T-helper 1 cell treated with Interleukin-12 subunit alpha and Interleukin-12 subunit beta and Interleukin-4 antibody, amounts not matched to agents 30 μg/mL and 1 μg/mL, for 36 hours (primary cell): ENCODE results near the gene KRTAP4-12.
"Not testable (repeated sequence)": the region's sequence is repeated elsewhere in the genome, so short reads cannot be mapped to it uniquely, and the experiment has no call there.

ENCODE experiments used
- H3K27ac Mint-ChIP-seq: one replicate; pipeline ENCODE4 v1.8.0; 2021; ENCODE audit warnings: mild to moderate bottlenecking, mixed read lengths
- H3K27me3 Mint-ChIP-seq: one replicate; pipeline ENCODE4 v1.8.0; 2021; ENCODE audit warnings: low read depth, mixed read lengths
- H3K36me3 Mint-ChIP-seq: one replicate; pipeline ENCODE4 v1.8.0; 2021; ENCODE audit warnings: low read depth, mixed read lengths
- H3K4me1 Mint-ChIP-seq: one replicate; pipeline ENCODE4 v1.8.0; 2021; ENCODE audit warnings: low read depth, mixed read lengths
- H3K4me3 Mint-ChIP-seq: one replicate; pipeline ENCODE4 v1.8.0; 2021; ENCODE audit warnings: mild to moderate bottlenecking, moderate library complexity, mixed read lengths
- H3K9me3 Mint-ChIP-seq: one replicate; pipeline ENCODE4 v1.8.0; 2021; ENCODE audit warnings: mixed read lengths

The KRTAP4-12 gene

DNA sequence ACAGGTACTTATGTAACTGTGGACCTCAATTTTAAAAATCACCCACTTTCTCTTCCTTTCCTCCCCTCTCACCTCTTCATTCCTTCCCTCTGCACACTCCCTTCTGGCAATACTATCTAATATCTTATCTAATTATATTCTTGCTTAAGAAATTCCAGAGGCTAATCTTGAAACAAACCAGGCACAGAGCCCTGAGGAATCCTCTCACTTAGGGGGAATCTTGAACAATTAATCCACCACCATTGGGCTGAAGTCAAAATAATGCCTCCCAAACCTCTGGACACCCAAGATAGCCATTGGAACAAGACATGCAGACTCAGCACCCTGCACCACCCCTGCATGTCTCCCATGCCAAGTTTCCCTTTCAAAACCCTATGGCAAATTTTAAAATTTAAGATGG, 17.4 kb upstream of the KRTAP4-12 start:
- H3K9me3 Mint-ChIP-seq = peaks cover 31% of the 10 kb centered on the region
- no peak overlapping the region for H3K4me3 Mint-ChIP-seq
- H3K27ac Mint-ChIP-seq = no peak overlapping the region
- H3K4me1 Mint-ChIP-seq = no peaks in the 10 kb centered on the region
- H3K27me3 Mint-ChIP-seq = peaks cover 4% of the 10 kb centered on the region
- peaks cover 2% of the 10 kb centered on the region for H3K36me3 Mint-ChIP-seq

DNA sequence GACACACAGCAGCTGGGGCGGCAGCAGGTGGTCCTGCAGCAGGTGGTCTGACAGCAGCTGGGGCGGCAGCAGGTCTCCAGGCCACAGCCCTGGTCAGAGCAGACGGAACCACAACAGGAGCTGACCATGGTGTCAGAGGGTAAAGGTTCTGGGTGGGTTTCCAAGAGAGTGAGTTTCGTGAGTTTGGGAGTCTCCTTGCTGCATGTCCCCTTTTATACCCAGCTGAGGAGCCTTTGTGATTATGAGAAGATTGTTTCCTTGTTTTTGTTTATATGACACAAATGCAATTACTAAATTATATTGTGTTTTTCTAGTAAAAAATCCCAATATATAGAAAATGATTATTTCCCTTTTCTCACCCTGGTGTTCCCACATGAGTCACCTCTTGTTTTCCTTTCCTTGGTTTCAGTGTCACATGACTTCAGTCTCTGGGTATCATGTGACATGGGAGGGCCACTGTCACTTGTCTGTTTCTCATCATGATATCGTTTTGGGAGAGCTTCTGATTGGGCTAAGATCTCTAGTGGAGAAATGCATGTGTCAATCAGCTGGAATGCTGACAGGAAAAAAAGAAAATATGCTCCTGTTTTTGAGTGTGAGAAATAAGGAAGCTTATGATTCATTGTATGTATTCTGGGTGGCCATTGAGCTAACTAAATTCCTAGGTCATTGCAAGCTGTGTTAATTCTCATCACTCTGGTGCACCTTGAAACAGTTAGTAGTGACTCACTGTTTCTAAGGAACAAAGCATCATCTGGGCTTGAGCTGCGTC, 16.6 kb upstream of the KRTAP4-12 start, which contains the start of gene KRTAP4-6:
KRTAP4-6 (minus strand) TSS at position 185 of the 772 bp plus-strand sequence; CDS start at position 128, 57 bp downstream.
- no peak within 1 kb of the TSS for H3K27ac Mint-ChIP-seq
- H3K27me3 Mint-ChIP-seq = peaks cover 4% of the 10 kb centered on the region
- peaks cover 31% of the 10 kb centered on the region for H3K9me3 Mint-ChIP-seq
- H3K36me3 Mint-ChIP-seq = peaks cover 2% of the 10 kb centered on the region
- no peaks in the 10 kb centered on the region for H3K4me1 Mint-ChIP-seq
- no peak within 1 kb of the TSS for H3K4me3 Mint-ChIP-seq

DNA sequence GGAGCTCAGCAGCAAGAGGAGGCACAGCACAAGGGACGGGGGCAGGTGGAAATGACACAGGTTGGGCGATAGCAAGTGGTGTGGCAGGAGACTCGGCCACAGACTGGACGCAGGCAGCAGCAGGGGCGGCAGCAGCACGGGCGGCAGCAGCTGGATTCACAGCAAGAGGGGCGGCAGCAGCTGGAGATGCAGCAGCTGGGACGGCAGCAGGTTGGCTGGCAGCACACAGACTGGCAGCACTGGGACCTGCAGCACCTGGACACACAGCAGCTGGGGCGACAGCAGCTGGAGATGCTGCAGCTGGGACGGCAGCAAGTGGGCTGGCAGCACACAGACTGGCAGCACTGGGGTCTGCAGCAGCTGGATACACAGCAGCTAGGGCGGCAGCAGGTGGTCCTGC, 15.9 kb upstream of the KRTAP4-12 start:
- H3K4me1 Mint-ChIP-seq, H3K36me3 Mint-ChIP-seq, H3K27ac Mint-ChIP-seq, H3K4me3 Mint-ChIP-seq, H3K27me3 Mint-ChIP-seq: not testable (repeated sequence)
- peaks cover 31% of the 10 kb centered on the region for H3K9me3 Mint-ChIP-seq

DNA sequence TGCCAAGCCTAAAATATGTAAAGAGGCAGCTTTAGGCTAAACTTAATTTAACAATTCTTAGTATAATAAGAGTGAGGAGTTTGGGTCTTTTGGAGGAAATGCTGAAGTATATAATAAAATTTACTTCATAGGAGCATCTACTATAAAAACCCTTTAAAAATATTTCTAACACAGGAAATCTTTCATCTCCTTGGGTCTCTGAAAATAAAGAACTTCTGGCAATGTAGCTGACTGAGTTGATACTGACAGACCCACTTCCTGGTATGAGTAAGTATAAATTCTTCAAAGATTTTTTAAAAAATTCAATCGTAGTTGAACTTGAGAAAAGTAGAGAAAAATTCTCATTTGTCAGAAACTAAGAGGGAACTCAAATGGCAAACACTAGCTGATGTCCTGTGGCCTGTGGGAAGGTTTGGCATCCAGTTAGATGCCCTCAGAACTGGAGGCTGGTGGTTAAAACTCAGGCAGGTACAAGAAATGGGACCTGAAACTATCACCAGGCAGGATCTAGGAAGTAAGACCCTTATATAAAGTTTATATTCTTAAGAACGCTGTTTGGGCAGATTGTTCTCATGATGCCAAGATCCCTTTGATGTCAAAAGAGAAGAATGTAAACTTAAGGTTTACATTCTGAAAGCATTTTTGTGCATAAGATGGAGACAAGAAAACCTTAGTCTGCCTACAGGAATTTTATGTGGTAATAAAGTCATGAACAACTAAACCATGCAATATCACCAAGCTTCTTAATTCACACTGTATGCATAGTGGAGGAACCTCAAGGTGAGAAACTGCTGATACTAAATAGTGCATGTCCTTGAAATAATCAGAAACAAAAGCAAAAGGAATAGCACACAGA, 10.1 kb upstream of the KRTAP4-12 start:
- Mint-ChIP-seq H3K4me1 (no peaks in the 10 kb centered on the region), H3K27me3 (peaks cover 2% of the 10 kb centered on the region), H3K27ac (no peak overlapping the region), H3K9me3 (peaks cover 4% of the 10 kb centered on the region), H3K4me3 (no peak overlapping the region), H3K36me3 (no peaks in the 10 kb centered on the region)

DNA sequence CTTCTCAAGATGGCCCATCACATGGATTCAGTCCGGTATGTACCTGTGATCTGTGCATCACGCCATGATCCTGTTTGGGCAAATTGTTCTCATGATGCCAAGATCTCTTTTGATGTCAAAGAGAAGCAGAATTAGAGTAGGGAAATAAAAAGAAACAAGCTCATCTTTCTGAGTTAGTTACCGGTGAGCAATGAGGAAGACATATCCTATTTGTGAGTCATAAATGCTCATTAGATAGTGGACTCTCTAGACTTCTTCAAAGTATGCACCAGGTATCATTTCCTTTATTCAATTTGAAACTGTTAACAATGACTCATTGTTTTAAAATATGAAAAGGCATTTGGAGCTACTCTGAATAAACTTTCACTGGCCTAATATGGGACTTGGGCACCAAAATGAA, 8.0 kb upstream of the KRTAP4-12 start:
- Mint-ChIP-seq H3K27ac (no peak overlapping the region), H3K9me3 (no peaks in the 10 kb centered on the region), H3K4me1 (no peaks in the 10 kb centered on the region), H3K36me3 (no peaks in the 10 kb centered on the region), H3K27me3 (peaks cover 5% of the 10 kb centered on the region), H3K4me3 (no peak overlapping the region)

DNA sequence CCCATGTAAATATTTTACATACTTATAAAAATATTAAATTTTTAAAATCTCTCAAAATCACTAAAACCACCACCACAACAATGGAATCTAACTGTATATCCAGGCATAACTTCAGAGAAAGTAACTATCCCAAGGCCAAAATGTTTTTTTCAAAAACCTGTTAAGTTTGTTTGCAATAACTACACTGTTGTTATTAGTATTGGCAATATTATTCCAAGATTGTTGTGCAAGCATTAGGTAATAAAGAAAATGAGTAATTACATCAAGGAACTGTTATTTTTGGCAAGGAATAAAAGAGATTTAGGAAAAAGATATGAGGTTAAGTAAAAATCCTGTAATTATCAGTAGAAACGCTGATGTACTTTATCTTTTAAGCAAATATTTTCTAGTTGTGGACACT, 3.4 kb upstream of the KRTAP4-12 start:
- peaks cover 19% of the 10 kb centered on the region for H3K27me3 Mint-ChIP-seq
- no peak overlapping the region for H3K27ac Mint-ChIP-seq
- no peak overlapping the region for H3K4me3 Mint-ChIP-seq
- H3K4me1 Mint-ChIP-seq = no peaks in the 10 kb centered on the region
- H3K36me3 Mint-ChIP-seq = no peaks in the 10 kb centered on the region
- peaks cover 4% of the 10 kb centered on the region for H3K9me3 Mint-ChIP-seq

DNA sequence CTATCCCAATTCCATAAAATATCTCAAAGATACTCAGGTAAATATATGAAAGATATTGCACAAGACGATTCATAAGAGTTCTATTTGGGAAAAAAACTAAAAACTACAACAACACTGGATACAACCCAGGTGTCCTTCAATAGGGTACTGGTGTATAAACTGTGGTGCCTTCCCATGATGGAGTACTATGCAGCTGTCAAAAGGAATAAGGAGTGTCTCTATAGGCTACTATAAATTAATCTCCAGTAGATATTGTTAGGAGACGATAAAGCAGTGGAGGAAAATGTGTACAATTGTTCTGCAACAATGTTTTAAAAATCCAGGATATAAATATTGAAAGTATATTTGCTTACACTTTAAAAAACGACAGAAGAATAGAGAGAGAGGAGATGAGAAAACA, 2.4 kb upstream of the KRTAP4-12 start:
- Mint-ChIP-seq H3K27me3 (peaks cover 19% of the 10 kb centered on the region), H3K27ac (no peak overlapping the region), H3K36me3 (no peaks in the 10 kb centered on the region), H3K4me3 (no peak overlapping the region), H3K4me1 (no peaks in the 10 kb centered on the region), H3K9me3 (peaks cover 5% of the 10 kb centered on the region)

DNA sequence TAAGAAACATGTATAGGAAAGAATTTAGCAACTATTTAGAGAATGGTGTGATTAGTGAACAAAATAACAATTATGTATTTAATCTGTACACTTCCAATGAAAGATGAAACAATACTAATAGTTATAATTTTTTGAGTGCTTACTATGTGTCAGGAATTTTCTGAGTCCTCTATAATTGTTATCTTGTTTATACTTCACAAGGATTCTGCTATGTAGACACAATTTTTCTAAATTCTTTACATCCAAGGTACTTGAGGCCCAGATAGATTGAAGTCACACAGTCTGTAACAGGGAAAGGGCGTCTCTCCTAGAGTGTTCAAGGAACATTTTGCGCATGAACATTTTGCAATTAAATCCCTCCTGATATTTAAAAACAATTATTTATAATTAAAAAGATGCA, 1.1 kb upstream of the KRTAP4-12 start:
- Mint-ChIP-seq H3K4me1 (no peaks in the 10 kb centered on the region), H3K27ac (no peak overlapping the region), H3K9me3 (peaks cover 9% of the 10 kb centered on the region), H3K27me3 (peaks cover 19% of the 10 kb centered on the region), H3K4me3 (no peak overlapping the region), H3K36me3 (no peaks in the 10 kb centered on the region)

DNA sequence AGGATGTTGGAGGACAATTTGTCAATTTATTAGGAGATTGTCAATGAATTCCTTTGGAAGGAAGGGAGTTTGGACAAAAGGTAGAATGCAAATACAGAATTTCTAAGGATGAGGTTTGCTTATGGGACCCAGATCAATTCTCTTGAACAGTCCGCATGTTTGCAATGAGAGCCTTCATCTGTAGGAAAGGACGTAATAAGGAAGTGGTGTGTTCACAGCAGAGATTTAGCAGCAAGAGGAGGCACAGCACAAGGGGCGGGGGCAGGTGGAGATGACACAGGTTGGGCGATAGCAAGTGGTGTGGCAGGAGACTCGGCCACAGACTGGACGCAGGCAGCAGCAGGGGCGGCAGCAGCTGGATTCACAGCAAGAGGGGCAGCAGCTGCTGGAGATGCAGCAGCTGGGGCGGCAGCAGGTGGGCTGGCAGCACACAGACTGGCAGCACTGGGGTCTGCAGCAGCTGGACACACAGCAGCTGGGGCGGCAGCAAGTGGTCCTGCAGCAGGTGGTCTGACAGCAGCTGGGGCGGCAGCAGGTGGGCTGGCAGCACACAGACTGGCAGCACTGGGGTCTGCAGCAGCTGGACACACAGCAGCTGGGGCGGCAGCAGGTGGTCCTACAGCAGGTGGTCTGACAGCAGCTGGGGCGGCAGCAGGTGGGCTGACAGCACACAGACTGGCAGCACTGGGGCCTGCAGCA, 541 bp downstream of the KRTAP4-12 start:
- H3K4me3 Mint-ChIP-seq, H3K27ac Mint-ChIP-seq, H3K36me3 Mint-ChIP-seq, H3K9me3 Mint-ChIP-seq, H3K4me1 Mint-ChIP-seq: not testable (repeated sequence)
- peaks cover 14% of the 10 kb centered on the region for H3K27me3 Mint-ChIP-seq

DNA sequence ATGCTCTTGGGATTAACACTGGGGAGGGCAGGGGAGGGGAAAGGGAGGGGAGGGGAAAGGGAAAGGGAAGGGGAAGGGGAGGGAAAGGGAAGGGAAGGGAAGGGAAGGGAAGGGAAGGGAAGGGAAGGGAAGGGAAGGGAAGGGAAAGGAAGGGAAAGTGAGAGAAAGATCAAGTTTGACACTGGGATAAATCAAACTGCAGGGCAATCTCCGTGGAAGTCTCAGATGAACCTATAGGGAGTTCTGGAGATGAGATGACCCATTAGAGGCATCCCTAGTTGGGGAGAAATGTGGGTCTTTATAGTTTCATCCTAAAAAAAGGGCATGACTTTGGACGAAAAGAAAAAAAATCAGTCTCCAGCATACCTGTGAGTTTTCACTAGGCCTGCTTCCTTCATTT, 2.2 kb downstream of the KRTAP4-12 start:
- peaks cover 19% of the 10 kb centered on the region for H3K27me3 Mint-ChIP-seq
- H3K9me3 Mint-ChIP-seq = peaks cover 9% of the 10 kb centered on the region
- H3K27ac Mint-ChIP-seq = no peak overlapping the region
- no peak overlapping the region for H3K4me3 Mint-ChIP-seq
- H3K4me1 Mint-ChIP-seq = no peaks in the 10 kb centered on the region
- H3K36me3 Mint-ChIP-seq = no peaks in the 10 kb centered on the region

DNA sequence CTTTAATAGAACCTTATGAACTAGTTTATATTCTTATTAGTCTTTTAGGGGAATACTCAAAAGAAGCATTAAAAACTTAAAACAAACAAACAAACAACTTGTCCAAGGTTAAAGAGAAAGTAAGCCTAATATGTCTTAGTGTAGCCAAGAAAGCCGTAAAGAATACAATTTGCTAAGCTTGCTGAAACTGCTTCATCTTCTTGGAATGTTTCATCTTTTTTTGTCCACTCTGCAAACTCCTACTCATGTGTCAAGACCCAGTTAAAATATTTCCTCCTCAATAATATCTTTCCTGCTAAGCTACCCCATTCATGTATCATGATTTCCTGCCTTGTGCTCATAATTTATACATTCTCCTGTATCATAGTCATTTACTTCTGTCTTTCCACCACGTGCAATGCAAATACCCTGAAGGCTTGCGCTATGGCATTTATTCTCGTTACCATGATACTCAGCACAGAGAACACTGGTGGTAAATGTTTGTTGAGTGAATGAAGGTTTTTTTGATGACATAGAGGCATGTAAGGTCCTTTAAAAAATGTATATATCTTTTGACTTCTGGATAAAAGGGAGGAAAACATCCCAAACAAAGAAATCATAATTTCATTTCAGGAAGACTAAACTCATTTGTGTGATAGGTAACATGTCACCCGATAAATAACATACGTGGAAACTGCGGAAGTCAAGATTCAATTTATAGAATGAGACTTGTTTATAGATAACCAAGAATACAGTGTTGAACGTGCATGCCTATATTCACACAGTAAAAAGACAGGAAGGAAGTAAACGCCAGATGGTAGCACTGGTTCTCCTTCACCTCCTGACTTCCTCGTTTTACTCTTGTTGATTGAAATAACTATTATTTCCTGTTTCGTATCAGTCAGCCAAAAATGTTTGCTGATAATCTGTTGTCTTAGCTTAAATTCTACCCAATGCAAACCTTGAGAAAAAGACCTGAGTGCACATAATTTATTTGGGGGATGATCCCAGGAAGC, 4.0 kb downstream of the KRTAP4-12 start:
- not testable (repeated sequence) for H3K4me3 Mint-ChIP-seq, H3K4me1 Mint-ChIP-seq, H3K36me3 Mint-ChIP-seq, H3K27ac Mint-ChIP-seq, H3K9me3 Mint-ChIP-seq
- H3K27me3 Mint-ChIP-seq = peaks cover 15% of the 10 kb centered on the region

DNA sequence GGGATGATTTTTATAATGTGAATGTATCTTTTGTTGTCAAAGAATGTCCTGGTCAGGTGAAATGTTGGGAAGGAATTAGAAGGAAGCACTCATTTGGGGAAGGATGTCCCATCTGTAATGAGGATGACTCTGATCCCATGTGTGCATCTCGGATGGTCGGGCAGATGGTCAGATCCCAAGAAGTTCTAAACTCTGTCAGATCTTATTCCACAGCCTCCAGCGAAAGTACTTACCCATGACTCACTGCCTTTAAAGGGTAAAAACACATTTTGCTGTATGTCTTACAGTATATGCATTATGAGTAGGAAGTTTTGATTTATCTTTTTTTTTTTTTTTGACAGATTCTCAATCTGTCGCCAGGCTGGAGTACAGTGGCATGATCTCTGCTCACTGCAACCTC, 5.3 kb downstream of the KRTAP4-12 start:
- H3K36me3 Mint-ChIP-seq = no peaks in the 10 kb centered on the region
- no peak overlapping the region for H3K27ac Mint-ChIP-seq
- H3K9me3 Mint-ChIP-seq = peaks cover 6% of the 10 kb centered on the region
- H3K4me3 Mint-ChIP-seq = no peak overlapping the region
- H3K27me3 Mint-ChIP-seq = peaks cover 11% of the 10 kb centered on the region
- no peaks in the 10 kb centered on the region for H3K4me1 Mint-ChIP-seq

DNA sequence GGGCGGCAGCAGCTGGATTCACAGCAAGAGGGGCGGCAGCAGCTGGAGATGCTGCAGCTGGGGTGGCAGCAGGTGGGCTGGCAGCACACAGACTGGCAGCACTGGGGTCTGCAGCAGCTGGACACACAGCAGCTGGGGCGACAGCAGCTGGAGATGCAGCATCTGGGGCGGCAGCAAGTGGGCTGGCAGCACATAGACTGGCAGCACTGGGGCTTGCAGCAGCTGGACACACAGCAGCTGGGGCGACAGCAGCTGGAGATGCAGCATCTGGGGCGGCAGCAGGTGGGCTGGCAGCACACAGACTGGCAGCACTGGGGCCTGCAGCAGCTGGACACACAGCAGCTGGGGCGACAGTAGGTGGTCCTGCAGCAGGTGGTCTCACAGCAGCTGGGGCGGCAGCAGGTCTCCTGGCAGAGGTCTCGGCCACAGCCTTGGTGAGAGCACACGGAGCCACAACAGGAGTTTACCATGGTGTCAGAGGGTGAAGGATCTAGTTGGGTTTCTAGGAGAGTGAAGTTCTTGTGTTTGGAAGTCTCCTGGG, 6.1 kb downstream of the KRTAP4-12 start, which contains the start of gene KRTAP4-11:
KRTAP4-11 (minus strand) TSS at position 528 of the 541 bp plus-strand sequence; CDS start at position 470, 58 bp downstream.
- not testable (repeated sequence) for H3K4me3 Mint-ChIP-seq, H3K4me1 Mint-ChIP-seq, H3K27me3 Mint-ChIP-seq, H3K36me3 Mint-ChIP-seq, H3K27ac Mint-ChIP-seq, H3K9me3 Mint-ChIP-seq
